MCF 10A (cell line): ENCODE results near the gene SRGAP2B. TPM values are rescaled to one million over a fixed set of nuclear protein-coding genes. Genes with fewer than 3 reads are reported as not detected.
"Not testable (repeated sequence)": the region's sequence is repeated elsewhere in the genome, so short reads cannot be mapped to it uniquely, and the experiment has no call there.

Experiments
- BruUV-seq: library from RNA; stranded (reverse); fragments of 400-500 nt; replicated peaks from 2 replicates; lab custom pipeline; 2021; lab: Mats Ljungman, UMichigan
- CTCF ChIA-PET: fragments of 300-600 bp; sonication (Branson Sonifier 250); formaldehyde crosslinking; extraction: SDS; loops from one replicate; lab custom pipeline; 2021; ENCODE audit warnings: antibody characterized with exemption, inconsistent platforms; lab: Yijun Ruan, JAX
- POLR2A ChIA-PET: fragments of 300-600, 350-650 bp; sonication (Branson Sonifier 250); formaldehyde crosslinking; extraction: SDS; loops from one replicate; lab custom pipeline; 2020; ENCODE audit warnings: antibody characterized with exemption, inconsistent platforms; lab: Yijun Ruan, JAX
- DNase-seq: peaks from one replicate; pipeline ENCODE4 v3.0.0-alpha.2; 2018; ENCODE audit not compliant: unreplicated experiment
- H3K27ac Mint-ChIP-seq: one replicate; pipeline ENCODE4 v1.8.0; 2022; ENCODE audit warnings: mild to moderate bottlenecking, low read depth, mixed read lengths; ENCODE audit not compliant: unreplicated experiment
- H3K27me3 Mint-ChIP-seq: one replicate; pipeline ENCODE4 v1.8.0; 2022; ENCODE audit warnings: mixed read lengths; ENCODE audit not compliant: insufficient read depth, unreplicated experiment
- H3K36me3 Mint-ChIP-seq: one replicate; pipeline ENCODE4 v1.8.0; 2022; ENCODE audit warnings: mild to moderate bottlenecking, moderate library complexity, mixed read lengths; ENCODE audit not compliant: insufficient read depth, unreplicated experiment
- H3K4me1 Mint-ChIP-seq: one replicate; pipeline ENCODE4 v1.8.0; 2022; ENCODE audit warnings: mixed read lengths; ENCODE audit not compliant: insufficient read depth, unreplicated experiment
- H3K4me3 Mint-ChIP-seq: one replicate; pipeline ENCODE4 v1.8.0; 2022; ENCODE audit warnings: mild to moderate bottlenecking, moderate library complexity, mixed read lengths; ENCODE audit not compliant: unreplicated experiment
- H3K9me3 Mint-ChIP-seq: one replicate; pipeline ENCODE4 v1.8.0; 2022; ENCODE audit warnings: mixed read lengths; ENCODE audit not compliant: unreplicated experiment
- intact Hi-C: fragments of 100-400 bp; cut with micrococcal nuclease; formaldehyde crosslinking; loops from 2 replicates; pipeline ENCODE4 v1.14.1; 2022
- total RNA-seq: library from RNA; stranded (reverse); gene quantifications from 2 replicates; pipeline ENCODE4 v1.2.3, GENCODE V29; 2022

Gene SRGAP2B
- total RNA-seq, 1 experiment from 2014 or later: 50.8 TPM

DNA sequence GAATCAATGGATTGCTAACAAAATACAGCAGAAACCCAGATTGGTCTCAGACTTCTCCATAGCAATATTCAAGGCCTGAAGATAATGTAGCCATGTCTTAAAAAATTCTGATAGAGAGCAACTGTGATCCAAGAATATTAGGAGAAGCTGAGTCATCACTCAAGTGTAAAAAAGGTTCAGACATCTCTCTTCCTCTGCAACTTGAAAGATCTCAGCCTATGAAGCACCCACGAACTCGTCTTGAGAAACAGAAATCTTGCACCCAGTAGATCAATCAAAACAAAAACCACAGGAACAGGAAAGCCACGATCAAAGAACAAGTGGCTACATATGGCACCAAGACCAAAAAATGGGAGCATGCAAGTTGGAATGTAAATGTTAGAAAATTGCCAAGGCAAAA lies 85.2 kb downstream of the SRGAP2B start:
- POLR2A ChIA-PET, DNase-seq, BruUV-seq, H3K27ac Mint-ChIP-seq, H3K36me3 Mint-ChIP-seq, intact Hi-C loops, H3K27me3 Mint-ChIP-seq, CTCF ChIA-PET, H3K4me1 Mint-ChIP-seq, H3K9me3 Mint-ChIP-seq: not testable (repeated sequence)
- H3K4me3 Mint-ChIP-seq: peak overlapping the region; percentile 65

DNA sequence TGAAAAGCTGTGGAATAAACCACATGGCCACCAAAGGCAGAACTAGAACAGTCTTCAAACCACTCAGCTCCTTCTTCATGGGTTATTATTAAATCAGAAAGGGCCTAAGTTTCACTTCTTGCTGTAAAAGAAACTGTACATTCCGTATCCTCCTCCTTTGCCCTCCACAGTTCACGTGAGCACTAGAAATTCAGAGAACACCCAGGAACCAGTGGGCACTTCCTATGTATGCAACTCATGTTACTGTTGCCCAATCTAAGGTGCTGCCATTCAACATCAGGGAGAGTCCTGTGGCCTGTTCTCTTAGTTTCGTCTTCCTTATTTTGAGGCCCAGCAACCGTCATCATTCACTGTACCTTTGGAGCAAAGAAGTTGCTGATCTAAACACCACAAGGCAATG lies 86.7 kb downstream of the SRGAP2B start:
- intact Hi-C loops, BruUV-seq, POLR2A ChIA-PET, H3K4me3 Mint-ChIP-seq, H3K9me3 Mint-ChIP-seq, H3K27ac Mint-ChIP-seq, DNase-seq, H3K4me1 Mint-ChIP-seq, CTCF ChIA-PET, H3K36me3 Mint-ChIP-seq, H3K27me3 Mint-ChIP-seq: not testable (repeated sequence)

DNA sequence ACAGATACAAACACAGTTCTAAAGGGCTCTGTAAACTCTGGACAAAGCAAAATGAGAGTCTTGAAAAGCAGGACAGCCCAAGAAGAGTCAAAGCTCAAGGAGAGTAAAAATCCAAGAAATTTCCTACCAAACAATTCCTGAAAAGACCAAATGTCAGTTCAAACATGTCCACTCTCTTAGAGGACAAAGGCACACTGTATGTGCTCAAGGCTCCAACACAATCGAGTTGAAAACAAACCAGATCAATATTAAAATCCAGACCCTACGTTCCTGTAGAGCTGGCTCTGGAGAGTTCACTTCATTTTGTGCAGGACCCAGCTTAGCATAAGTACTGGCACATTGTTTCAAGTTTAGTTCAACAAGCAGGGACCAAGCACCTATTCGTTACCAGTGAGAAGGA lies 90.0 kb downstream of the SRGAP2B start:
- H3K9me3 Mint-ChIP-seq, H3K27me3 Mint-ChIP-seq, H3K4me1 Mint-ChIP-seq, H3K36me3 Mint-ChIP-seq, DNase-seq, POLR2A ChIA-PET, intact Hi-C loops, H3K4me3 Mint-ChIP-seq, CTCF ChIA-PET, H3K27ac Mint-ChIP-seq, BruUV-seq: not testable (repeated sequence)

DNA sequence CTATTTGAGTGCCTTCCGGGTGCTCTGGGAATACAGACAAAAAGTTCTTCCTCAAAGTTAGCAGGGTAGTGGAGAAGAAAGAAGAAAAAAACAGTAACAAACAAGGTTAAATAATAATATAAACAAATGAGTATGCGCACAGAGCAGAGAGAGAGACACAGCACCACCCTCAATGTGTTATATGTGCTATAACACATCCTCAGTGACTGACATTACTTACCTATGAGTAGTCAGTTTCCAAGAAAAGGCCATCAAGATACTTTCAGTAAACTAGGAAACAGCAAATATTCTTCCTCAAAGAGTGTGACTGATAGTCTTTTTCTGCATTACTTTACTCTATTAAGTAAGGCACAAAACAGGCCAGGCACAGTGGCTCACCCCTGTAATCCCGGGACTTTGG lies 93.7 kb downstream of the SRGAP2B start:
- H3K27me3 Mint-ChIP-seq, H3K4me3 Mint-ChIP-seq, DNase-seq, POLR2A ChIA-PET, H3K9me3 Mint-ChIP-seq, BruUV-seq, H3K27ac Mint-ChIP-seq, CTCF ChIA-PET, H3K4me1 Mint-ChIP-seq, intact Hi-C loops, H3K36me3 Mint-ChIP-seq: not testable (repeated sequence)

DNA sequence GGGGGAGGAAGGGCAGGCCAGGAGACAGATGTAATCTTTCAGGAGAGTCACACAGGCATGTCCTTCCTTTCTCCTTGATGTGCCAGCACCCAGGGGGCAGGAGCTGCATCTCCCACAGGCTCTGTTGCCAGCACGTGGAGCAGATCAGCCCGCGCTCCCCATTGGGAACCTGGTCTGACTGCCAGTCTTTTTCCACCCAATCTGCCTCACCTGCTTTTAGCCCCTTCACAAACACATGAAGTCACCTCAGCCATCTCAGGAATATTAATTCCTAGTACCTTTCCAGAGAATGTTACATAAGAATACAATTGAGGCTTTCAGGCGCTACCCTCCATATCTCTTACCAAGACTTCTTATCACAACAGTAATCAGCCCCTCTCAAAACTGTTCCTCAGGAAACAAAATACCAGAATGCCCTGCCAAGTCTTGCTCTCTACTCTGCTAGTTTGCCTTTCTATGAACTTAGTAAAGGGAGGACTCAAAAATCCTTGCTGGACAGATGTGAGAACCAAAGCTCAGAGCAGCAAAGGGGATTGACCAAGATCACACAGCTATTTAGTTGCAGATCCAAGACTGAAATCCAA lies 94.3 kb downstream of the SRGAP2B start:
- BruUV-seq, H3K27me3 Mint-ChIP-seq, H3K27ac Mint-ChIP-seq, H3K4me1 Mint-ChIP-seq, POLR2A ChIA-PET, CTCF ChIA-PET, intact Hi-C loops, H3K4me3 Mint-ChIP-seq, H3K9me3 Mint-ChIP-seq, H3K36me3 Mint-ChIP-seq, DNase-seq: not testable (repeated sequence)

DNA sequence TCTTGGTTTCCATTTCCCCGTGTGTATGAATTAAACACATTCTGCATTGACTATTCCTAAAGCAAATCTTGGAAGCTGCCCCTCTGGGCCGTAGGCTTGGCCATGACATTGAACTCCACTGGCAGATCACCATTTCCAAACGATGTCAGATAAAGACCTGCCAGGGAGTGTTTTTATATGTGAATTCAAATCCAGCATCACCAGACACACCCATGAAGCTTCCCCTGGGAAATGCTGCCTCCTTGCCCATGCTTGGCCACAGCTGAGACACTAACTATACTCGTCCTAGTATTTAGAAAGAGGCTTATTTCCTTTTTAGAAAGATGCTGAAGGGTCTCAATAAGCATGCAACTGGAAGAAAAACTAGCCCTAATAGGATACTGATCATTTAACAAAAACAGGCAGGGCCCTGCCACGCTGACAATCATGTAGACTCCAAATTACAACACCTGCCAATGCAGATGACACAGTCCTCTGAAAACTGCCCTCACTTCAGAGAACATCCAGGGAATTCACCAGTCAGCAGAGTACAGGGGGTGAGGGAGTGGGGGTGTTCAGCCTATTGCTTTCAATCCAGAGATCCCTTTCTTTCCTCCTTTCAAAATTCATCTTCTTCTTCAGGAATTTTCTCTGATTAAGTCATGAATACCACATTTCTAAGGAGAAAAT lies 94.9 kb downstream of the SRGAP2B start:
- H3K4me1 Mint-ChIP-seq: peaks cover 12% of the 10 kb centered on the region
- H3K4me3 Mint-ChIP-seq, intact Hi-C loops, POLR2A ChIA-PET, DNase-seq, H3K27me3 Mint-ChIP-seq, H3K36me3 Mint-ChIP-seq, H3K27ac Mint-ChIP-seq, CTCF ChIA-PET, BruUV-seq, H3K9me3 Mint-ChIP-seq: not testable (repeated sequence)

DNA sequence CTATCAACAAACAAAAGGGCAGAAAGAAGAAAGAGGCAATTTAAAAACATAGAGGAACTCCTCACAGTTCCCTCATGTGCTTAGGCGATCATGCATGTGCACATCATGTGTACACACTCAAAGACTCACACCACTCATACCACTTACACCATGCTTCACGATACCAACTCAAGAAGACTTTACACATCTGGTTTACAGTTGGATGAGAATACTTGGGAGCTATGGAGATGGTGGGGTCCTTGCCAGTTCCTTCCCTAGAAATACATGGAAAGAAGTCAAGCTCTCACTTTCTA lies 96.2 kb downstream of the SRGAP2B start:
- H3K9me3 Mint-ChIP-seq, BruUV-seq, CTCF ChIA-PET, DNase-seq, intact Hi-C loops, H3K4me3 Mint-ChIP-seq, POLR2A ChIA-PET, H3K36me3 Mint-ChIP-seq, H3K27me3 Mint-ChIP-seq: not testable (repeated sequence)
- Mint-ChIP-seq H3K4me1 (peaks cover 12% of the 10 kb centered on the region), H3K27ac (peak overlapping the region; percentile 79)

DNA sequence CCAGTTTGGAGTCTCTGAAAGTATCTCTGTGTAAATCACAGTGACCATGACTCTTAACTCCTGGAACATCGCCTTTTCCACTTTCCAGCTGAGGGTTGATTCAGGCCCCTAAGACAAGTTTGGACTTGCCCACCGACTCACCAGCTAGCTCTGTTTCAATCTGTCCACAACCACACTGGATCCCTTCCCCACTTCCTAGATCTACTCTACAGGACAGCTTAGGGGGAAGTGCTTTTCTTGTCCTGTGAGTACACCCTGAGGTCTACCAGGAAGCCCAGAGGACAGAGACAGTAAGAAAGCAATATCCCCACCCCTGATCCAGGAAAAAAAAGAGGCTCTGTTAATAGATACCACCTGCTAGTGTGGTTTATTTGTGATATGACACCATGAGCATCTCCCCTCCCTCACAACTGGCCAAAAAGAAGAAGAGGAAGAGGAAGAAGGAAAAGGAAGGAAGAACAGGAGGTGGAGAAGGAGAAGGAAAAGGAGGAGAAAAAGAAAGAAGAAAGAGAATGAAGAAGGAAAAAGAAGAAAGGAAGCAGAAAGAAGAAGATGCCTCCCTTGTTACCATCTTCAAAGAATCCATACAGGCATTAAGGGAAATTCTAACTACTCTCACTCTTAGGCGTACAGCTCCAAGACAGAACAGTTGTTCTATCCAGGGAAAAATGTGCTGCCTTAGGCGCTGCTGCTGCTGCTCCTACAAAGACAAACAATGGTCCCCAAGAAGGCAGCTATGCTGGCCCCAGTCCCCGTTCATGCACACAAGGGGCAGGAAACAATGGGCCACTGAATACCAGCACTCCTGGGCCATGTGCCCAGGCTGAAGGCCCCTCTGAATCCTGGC lies 96.8 kb downstream of the SRGAP2B start:
- POLR2A ChIA-PET, DNase-seq, CTCF ChIA-PET, intact Hi-C loops, H3K4me3 Mint-ChIP-seq, H3K27me3 Mint-ChIP-seq, H3K9me3 Mint-ChIP-seq, H3K36me3 Mint-ChIP-seq: not testable (repeated sequence)
- TSS peak; percentile 95 for BruUV-seq
- Mint-ChIP-seq H3K4me1 (peaks cover 12% of the 10 kb centered on the region), H3K27ac (peak overlapping the region; percentile 79)

DNA sequence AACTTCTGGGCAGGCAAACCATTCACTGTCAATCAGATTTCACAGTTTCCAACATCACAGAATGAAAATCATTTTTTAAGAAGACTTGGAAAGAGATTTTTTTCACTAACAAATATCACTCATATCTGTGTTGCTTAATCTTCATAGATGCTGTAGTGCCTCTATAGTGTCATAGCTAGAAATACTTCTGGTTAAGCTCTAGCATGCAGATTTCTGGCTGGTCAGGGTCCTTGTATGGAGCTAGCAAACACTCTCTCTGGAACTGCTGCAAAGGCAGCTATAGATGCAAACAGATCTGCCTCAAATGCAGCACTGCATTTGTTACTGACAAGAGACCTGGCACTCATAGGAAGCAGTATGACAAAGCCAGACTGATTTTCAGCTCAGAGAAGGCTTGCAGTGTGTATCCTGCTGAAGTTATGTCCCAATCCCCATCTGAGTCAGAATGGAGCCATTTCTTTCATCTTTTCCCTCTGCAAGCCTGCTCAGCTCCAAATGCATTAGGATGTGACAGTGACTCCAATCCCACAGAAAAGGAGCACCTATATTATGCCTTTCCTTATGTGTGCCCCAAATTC lies 99.2 kb downstream of the SRGAP2B start:
- intact Hi-C loops, CTCF ChIA-PET, H3K36me3 Mint-ChIP-seq, BruUV-seq, H3K27ac Mint-ChIP-seq, H3K9me3 Mint-ChIP-seq, H3K27me3 Mint-ChIP-seq, POLR2A ChIA-PET: not testable (repeated sequence)
- peak; percentile 74 for DNase-seq
- H3K4me1 Mint-ChIP-seq: peaks cover 17% of the 10 kb centered on the region
- peak overlapping the region; percentile 12 for H3K4me3 Mint-ChIP-seq
